ENCODE data around the gene LAG3. TPM values are rescaled to one million over a fixed set of nuclear protein-coding genes. Genes with fewer than 3 reads are reported as not detected.

LAG3 gene
- 5.8 TPM for polyA plus RNA-seq (2013, experiment 1 of 4)
- 7.7 TPM for polyA plus RNA-seq (2013, experiment 2 of 4)
- 3.8 TPM for polyA plus RNA-seq (2013, experiment 3 of 4)
- 4.1 TPM for polyA plus RNA-seq (2013, experiment 4 of 4)

DNA sequence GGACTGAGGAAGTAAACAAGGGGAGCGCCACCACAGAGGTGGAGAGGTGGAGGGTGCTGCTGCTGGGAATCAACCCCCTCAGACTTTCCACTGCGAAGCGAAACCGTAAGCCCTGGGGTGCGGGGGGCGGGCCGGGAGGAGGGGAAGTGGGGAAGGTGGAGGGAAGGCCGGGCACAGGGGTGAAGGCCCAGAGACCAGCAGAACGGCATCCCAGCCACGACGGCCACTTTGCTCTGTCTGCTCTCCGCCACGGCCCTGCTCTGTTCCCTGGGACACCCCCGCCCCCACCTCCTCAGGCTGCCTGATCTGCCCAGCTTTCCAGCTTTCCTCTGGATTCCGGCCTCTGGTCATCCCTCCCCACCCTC lies at the start of gene LAG3:
LAG3 (plus strand) TSS at position 190 of the 365 bp plus-strand sequence. CDS start 333 bp downstream, outside the sequence.
- Histone ChIP-seq H3K27ac (ENCODE audit: insufficient read depth, low read depth, low read length, poor library complexity, severe bottlenecking) (no peak within 1 kb of the TSS), H3K9me3 (ENCODE audit: control insufficient read depth, low read length) (no peaks in the 10 kb centered on the region), H3K4me1 (ENCODE audit: control insufficient read depth, insufficient read depth, low read length) (peaks cover 32% of the 10 kb centered on the region), H3K4me3 (ENCODE audit: insufficient read depth, low read depth, low read length) (peak within 1 kb of the TSS; percentile 14), H3K27me3 (ENCODE audit: control insufficient read depth, insufficient read depth, low read length, poor library complexity, severe bottlenecking) (peaks cover 22% of the 10 kb centered on the region), H3K36me3 (ENCODE audit: control insufficient read depth, insufficient read depth, low read length) (peaks cover 37% of the 10 kb centered on the region)
- WGBS, 2 experiments = 42 to 46% methylated on average over 15 of the region's 15 CpGs

GRCh38 chr12:6722863-6723262 lies 49.5 kb upstream of the LAG3 start:
- Histone ChIP-seq H3K27me3 (ENCODE audit: control insufficient read depth, insufficient read depth, low read length, poor library complexity, severe bottlenecking) (peaks cover 3% of the 10 kb centered on the region), H3K9me3 (ENCODE audit: control insufficient read depth, low read length) (no peaks in the 10 kb centered on the region), H3K27ac (ENCODE audit: insufficient read depth, low read depth, low read length, poor library complexity, severe bottlenecking) (no peak overlapping the region), H3K4me1 (ENCODE audit: control insufficient read depth, insufficient read depth, low read length) (peaks cover 9% of the 10 kb centered on the region), H3K36me3 (ENCODE audit: control insufficient read depth, insufficient read depth, low read length) (no peaks in the 10 kb centered on the region), H3K4me3 (ENCODE audit: insufficient read depth, low read depth, low read length) (peak overlapping the region; percentile 60)
- WGBS, 2 experiments = 95 to 99% methylated on average over 2 to 3 of the region's 3 CpGs

DNA sequence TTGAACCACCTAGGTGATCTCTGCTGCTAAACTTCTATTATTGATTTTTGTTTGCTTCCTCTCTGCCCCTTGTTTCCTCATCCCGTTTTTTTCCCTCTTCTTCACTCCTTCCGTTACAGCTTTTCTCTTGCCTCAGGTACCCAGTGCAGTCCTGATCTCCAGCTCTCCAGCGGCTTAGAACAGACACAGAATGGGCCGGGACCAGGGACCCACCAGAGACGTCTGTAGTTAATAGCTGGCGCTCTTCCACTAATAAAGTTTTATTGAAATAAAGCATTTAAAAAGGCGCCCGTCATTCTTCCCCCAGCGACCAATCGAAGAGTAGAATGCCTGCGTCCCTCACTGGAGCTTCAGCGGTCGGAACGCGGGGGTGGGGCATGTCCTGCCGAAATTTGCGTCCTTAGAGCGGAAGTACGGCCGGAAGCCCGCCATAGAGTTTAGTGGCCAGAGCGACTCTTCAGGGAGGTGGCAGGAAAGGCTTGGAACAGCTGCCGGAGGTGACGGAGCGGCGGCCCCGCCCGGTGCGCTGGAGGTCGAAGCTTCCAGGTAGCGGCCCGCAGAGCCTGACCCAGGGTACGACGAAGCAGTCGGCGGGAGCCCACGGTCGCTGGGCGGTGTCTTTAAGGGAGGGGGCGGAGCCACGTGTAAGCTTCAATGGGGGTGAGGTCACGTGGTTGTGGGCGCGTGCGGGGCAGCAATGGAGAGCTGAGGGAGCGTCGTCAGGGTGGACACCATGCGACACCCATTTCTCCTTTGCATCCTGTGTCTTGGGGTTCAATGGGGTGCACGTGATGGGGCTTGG lies 48.5 kb upstream of the LAG3 start, which contains the start of gene COPS7A:
COPS7A (plus strand) TSS at position 440 of the 802 bp plus-strand sequence. CDS start 611 bp downstream, outside the sequence.
- peak within 1 kb of the TSS; percentile 60 for H3K4me3 ChIP-seq (ENCODE audit: insufficient read depth, low read depth, low read length)

GRCh38 chr12:6724409-6724797 lies 47.9 kb upstream of the LAG3 start:
- H3K27me3 ChIP-seq (ENCODE audit: control insufficient read depth, insufficient read depth, low read length, poor library complexity, severe bottlenecking) = peaks cover 3% of the 10 kb centered on the region
- no peaks in the 10 kb centered on the region for H3K9me3 ChIP-seq (ENCODE audit: control insufficient read depth, low read length)
- WGBS, 2 experiments = 27 to 28% methylated on average over 10 of the region's 10 CpGs
- peak overlapping the region; percentile 60 for H3K4me3 ChIP-seq (ENCODE audit: insufficient read depth, low read depth, low read length)
- H3K4me1 ChIP-seq (ENCODE audit: control insufficient read depth, insufficient read depth, low read length) = peaks cover 9% of the 10 kb centered on the region
- peak overlapping the region; percentile 69 for H3K27ac ChIP-seq (ENCODE audit: insufficient read depth, low read depth, low read length, poor library complexity, severe bottlenecking)
- peaks cover 11% of the 10 kb centered on the region for H3K36me3 ChIP-seq (ENCODE audit: control insufficient read depth, insufficient read depth, low read length)

More for the DNA sequence above, 48.5 kb upstream of the LAG3 start, which contains the start of gene COPS7A:
- H3K36me3 ChIP-seq (ENCODE audit: control insufficient read depth, insufficient read depth, low read length) = peaks cover 6% of the 10 kb centered on the region
- H3K27ac ChIP-seq (ENCODE audit: insufficient read depth, low read depth, low read length, poor library complexity, severe bottlenecking) = peak within 1 kb of the TSS; percentile 69
- 0 to 1% methylated on average over 49 of the region's 49 CpGs for WGBS, 2 experiments
- H3K27me3 ChIP-seq (ENCODE audit: control insufficient read depth, insufficient read depth, low read length, poor library complexity, severe bottlenecking) = peaks cover 3% of the 10 kb centered on the region
- H3K9me3 ChIP-seq (ENCODE audit: control insufficient read depth, low read length) = no peaks in the 10 kb centered on the region
- peaks cover 9% of the 10 kb centered on the region for H3K4me1 ChIP-seq (ENCODE audit: control insufficient read depth, insufficient read depth, low read length)

- no peak overlapping the region for H3K27ac ChIP-seq (ENCODE audit: insufficient read depth, low read depth, low read length, poor library complexity, severe bottlenecking)
- H3K4me3 ChIP-seq (ENCODE audit: insufficient read depth, low read depth, low read length) = no peak overlapping the region
- peaks cover 3% of the 10 kb centered on the region for H3K27me3 ChIP-seq (ENCODE audit: control insufficient read depth, insufficient read depth, low read length, poor library complexity, severe bottlenecking)
- no peaks in the 10 kb centered on the region for H3K9me3 ChIP-seq (ENCODE audit: control insufficient read depth, low read length)
- H3K4me1 ChIP-seq (ENCODE audit: control insufficient read depth, insufficient read depth, low read length) = peaks cover 9% of the 10 kb centered on the region
- WGBS, 2 experiments = 90% methylated on average over 7 of the region's 7 CpGs
- H3K36me3 ChIP-seq (ENCODE audit: control insufficient read depth, insufficient read depth, low read length) = peaks cover 19% of the 10 kb centered on the region
These were observed 47.0 kb upstream of the LAG3 start for GRCh38 chr12:6725350-6725749.

- Histone ChIP-seq H3K27ac (ENCODE audit: insufficient read depth, low read depth, low read length, poor library complexity, severe bottlenecking) (no peak overlapping the region), H3K36me3 (ENCODE audit: control insufficient read depth, insufficient read depth, low read length) (peaks cover 25% of the 10 kb centered on the region)
- WGBS, 2 experiments = 94 to 97% methylated on average over 18 of the region's 18 CpGs
These were observed 43.1 kb upstream of the LAG3 start for GRCh38 chr12:6729186-6729585.

GRCh38 chr12:6730169-6730568 lies 42.2 kb upstream of the LAG3 start:
- no peak overlapping the region for H3K27ac ChIP-seq (ENCODE audit: insufficient read depth, low read depth, low read length, poor library complexity, severe bottlenecking)
- H3K27me3 ChIP-seq (ENCODE audit: control insufficient read depth, insufficient read depth, low read length, poor library complexity, severe bottlenecking) = no peaks in the 10 kb centered on the region
- WGBS, 2 experiments = 92 to 93% methylated on average over 8 of the region's 8 CpGs
- H3K4me1 ChIP-seq (ENCODE audit: control insufficient read depth, insufficient read depth, low read length) = no peaks in the 10 kb centered on the region
- H3K4me3 ChIP-seq (ENCODE audit: insufficient read depth, low read depth, low read length) = no peak overlapping the region
- H3K36me3 ChIP-seq (ENCODE audit: control insufficient read depth, insufficient read depth, low read length) = peaks cover 25% of the 10 kb centered on the region
- H3K9me3 ChIP-seq (ENCODE audit: control insufficient read depth, low read length) = no peaks in the 10 kb centered on the region

More at GRCh38 chr12:6729186-6729585, 43.1 kb upstream of the LAG3 start:
- Histone ChIP-seq H3K4me3 (ENCODE audit: insufficient read depth, low read depth, low read length) (no peak overlapping the region), H3K27me3 (ENCODE audit: control insufficient read depth, insufficient read depth, low read length, poor library complexity, severe bottlenecking) (no peaks in the 10 kb centered on the region), H3K4me1 (ENCODE audit: control insufficient read depth, insufficient read depth, low read length) (peaks cover 9% of the 10 kb centered on the region), H3K9me3 (ENCODE audit: control insufficient read depth, low read length) (no peaks in the 10 kb centered on the region)

DNA sequence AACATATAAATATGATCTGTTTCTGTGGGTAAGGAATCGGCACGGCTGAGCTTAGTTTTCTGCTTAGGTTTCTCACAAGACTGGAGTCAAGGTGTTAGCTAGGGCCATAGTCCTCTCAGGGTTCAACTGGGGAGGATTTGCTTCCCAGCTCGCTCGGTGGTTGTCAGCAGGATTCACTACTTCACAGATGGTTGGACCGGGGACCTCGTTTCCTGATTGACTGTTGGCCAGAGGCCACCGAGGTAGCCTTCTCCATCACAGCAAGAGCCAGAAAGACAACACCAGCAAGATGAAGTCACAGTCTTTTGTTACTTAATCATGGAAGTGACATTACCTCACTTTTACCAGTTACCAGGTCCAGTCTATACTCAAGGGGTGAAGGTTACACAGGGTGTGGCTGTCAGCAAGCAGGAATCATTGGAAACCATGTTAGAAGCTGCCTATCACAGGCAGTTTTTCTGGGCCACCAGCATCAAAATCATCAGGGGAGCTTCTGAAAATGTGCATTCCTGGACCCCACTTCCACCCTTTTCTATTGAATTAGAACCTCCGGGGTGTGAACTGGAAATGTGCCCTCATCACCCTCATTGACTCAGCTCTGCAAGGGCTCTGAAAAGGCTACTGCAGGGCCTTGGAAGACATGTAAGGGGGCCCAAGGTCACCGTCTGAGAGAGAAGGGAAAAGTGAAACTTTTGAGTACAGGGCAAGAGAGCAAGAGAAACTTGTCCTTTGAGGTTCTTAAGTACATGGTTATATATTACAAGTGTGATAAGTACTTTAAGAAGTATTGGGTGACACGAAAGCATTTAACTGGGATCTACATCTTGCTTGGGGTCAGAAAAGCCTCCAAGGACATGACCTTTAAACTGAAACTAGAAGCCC lies 37.6 kb upstream of the LAG3 start:
- H3K27ac ChIP-seq (ENCODE audit: insufficient read depth, low read depth, low read length, poor library complexity, severe bottlenecking) = no peak overlapping the region
- H3K9me3 ChIP-seq (ENCODE audit: control insufficient read depth, low read length) = no peaks in the 10 kb centered on the region
- no peaks in the 10 kb centered on the region for H3K27me3 ChIP-seq (ENCODE audit: control insufficient read depth, insufficient read depth, low read length, poor library complexity, severe bottlenecking)
- no peak overlapping the region for H3K4me3 ChIP-seq (ENCODE audit: insufficient read depth, low read depth, low read length)
- 91 to 94% methylated on average over 10 of the region's 10 CpGs for WGBS, 2 experiments
- H3K4me1 ChIP-seq (ENCODE audit: control insufficient read depth, insufficient read depth, low read length) = no peaks in the 10 kb centered on the region
- H3K36me3 ChIP-seq (ENCODE audit: control insufficient read depth, insufficient read depth, low read length) = peaks cover 11% of the 10 kb centered on the region

DNA sequence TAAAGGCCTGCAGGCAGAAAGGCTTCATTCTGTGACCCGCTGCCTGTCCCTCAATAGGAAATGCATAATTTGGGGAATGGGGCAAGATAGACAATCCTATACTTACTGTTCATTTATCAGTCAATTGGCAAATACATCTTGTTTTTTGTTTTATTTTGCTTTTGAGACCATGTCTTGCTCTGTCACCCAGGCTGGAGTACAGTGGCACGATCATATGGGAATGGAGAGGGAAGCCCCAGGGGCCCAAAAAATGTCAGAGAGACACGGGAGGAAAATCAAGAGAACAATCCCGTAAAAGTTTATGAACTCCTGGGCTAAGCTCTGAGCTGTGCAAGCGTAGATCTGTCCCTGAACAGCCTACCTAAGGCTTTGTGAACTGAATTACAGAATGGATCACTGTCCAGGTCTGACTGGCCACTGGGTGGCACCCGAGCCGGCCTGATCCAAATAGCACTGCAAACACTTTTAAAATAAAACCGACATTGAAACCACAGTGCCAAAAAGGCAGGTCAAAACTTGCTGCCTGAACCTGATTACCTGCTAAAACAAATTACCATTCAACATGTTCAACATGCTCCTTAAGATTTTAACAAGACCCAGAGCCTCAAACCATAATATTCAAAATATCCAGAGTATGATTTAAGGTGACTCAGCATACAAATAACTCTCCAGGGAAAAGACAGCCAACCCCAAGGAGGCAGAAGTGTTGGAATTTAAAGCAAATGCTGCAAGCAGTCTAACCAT lies 36.7 kb upstream of the LAG3 start:
- no peak overlapping the region for H3K4me3 ChIP-seq (ENCODE audit: insufficient read depth, low read depth, low read length)
- no peak overlapping the region for H3K27ac ChIP-seq (ENCODE audit: insufficient read depth, low read depth, low read length, poor library complexity, severe bottlenecking)
- no peaks in the 10 kb centered on the region for H3K9me3 ChIP-seq (ENCODE audit: control insufficient read depth, low read length)
- 54 to 55% methylated on average over 8 of the region's 8 CpGs for WGBS, 2 experiments
- no peaks in the 10 kb centered on the region for H3K27me3 ChIP-seq (ENCODE audit: control insufficient read depth, insufficient read depth, low read length, poor library complexity, severe bottlenecking)
- no peaks in the 10 kb centered on the region for H3K4me1 ChIP-seq (ENCODE audit: control insufficient read depth, insufficient read depth, low read length)
- H3K36me3 ChIP-seq (ENCODE audit: control insufficient read depth, insufficient read depth, low read length) = peaks cover 3% of the 10 kb centered on the region

Data from ectodermal cell (in vitro differentiated cells).